HCT116 (cell line): ENCODE data around the gene NFE2. TPM values are rescaled to one million over a fixed set of nuclear protein-coding genes. Genes with fewer than 3 reads are reported as not detected.

ENCODE experiments used
- ATAC-seq: fragments of 200-7000 bp; cut with Tn5 transposase; 2 replicates; pipeline ENCODE4 v1.9.1; 2020; ENCODE audit warnings: mild to moderate bottlenecking, moderate library complexity
- BruUV-seq: library from RNA; stranded (reverse); fragments of 400-500 nt; replicated peaks from 2 replicates; lab custom pipeline; 2021; lab: Mats Ljungman, UMichigan
- CTCF ChIA-PET: fragments of 300-600 bp; sonication (Branson Sonifier 250); formaldehyde crosslinking; loops from one replicate; lab custom pipeline; 2021; ENCODE audit warnings: antibody characterized with exemption; lab: Charles Lee
- POLR2A ChIA-PET: fragments of 300-600, 350-600 bp; sonication (Branson Sonifier 250); formaldehyde crosslinking; loops from one replicate; lab custom pipeline; 2021; ENCODE audit warnings: antibody characterized with exemption; lab: Charles Lee
- RAD21 ChIA-PET, 2 experiments: fragments of 300-600 bp; sonication (Branson Sonifier 250); formaldehyde crosslinking; loops; one replicate each; lab custom pipeline; 2023; ENCODE audit warnings: low total read pairs in 2 of 2; ENCODE audit not compliant: uncharacterized antibody in 2 of 2, unreplicated experiment in 2 of 2, low non-redundant PET in 1 of 2; lab: Charles Lee
- DNase-seq: peaks from one replicate; pipeline ENCODE4 v3.0.0-alpha.2; 2010; ENCODE audit warnings: low read depth, low spot score
- H2AFZ ChIP-seq: fragments of 200-600 bp; shearing (Covaris generic), sonication (generic); 2 replicates; pipeline ENCODE4 v1.6.1; 2017; ENCODE audit warnings: low read depth, mixed run types, mixed read lengths, antibody characterized with exemption, low read length; ENCODE audit not compliant: poor library complexity, severe bottlenecking
- H3K27ac ChIP-seq: 2 replicates; pipeline ENCODE4 v1.5.1; 2012; ENCODE audit warnings: low read depth, low read length
- H3K27me3 ChIP-seq: fragments of 200-600 bp; sonication (generic); 2 replicates; pipeline ENCODE4 v1.6.1; 2016; ENCODE audit warnings: mixed run types, low read length, mixed read lengths; ENCODE audit not compliant: insufficient read depth
- H3K36me3 ChIP-seq, 2 experiments: fragments of 200-500 bp in 1 of 2; fragments of 200-600 bp in 1 of 2; sonication (Bioruptor generic) in 1 of 2; sonication (generic) in 1 of 2; 2 replicates each; pipeline versions ENCODE4 v1.5.1 to v1.6.1; 2014 to 2016; ENCODE audit warnings: low read length in 2 of 2, inconsistent platforms in 1 of 2, mixed read lengths in 1 of 2, mixed run types in 1 of 2; ENCODE audit not compliant: insufficient read depth in 2 of 2, control insufficient read depth in 1 of 2
- H3K4me1 ChIP-seq, 2 experiments: fragments of 200-600 bp in 1 of 2; sonication (generic) in 1 of 2; 2 replicates each; pipeline versions ENCODE4 v1.5.1 to v1.6.1; 2012 to 2017; ENCODE audit warnings: low read length in 2 of 2, inconsistent platforms in 1 of 2, mild to moderate bottlenecking in 1 of 2, mixed read lengths in 1 of 2, mixed run types in 1 of 2, moderate library complexity in 1 of 2; ENCODE audit not compliant: insufficient read depth in 2 of 2, control insufficient read depth in 1 of 2
- H3K4me2 ChIP-seq: fragments of 200-600 bp; sonication (generic); 2 replicates; pipeline ENCODE4 v1.6.1; 2017; ENCODE audit warnings: mixed run types, low read length, mixed read lengths
- H3K4me3 ChIP-seq, 2 experiments: fragments of 200-600 bp in 1 of 2; sonication (generic) in 1 of 2; replicated peaks in 1 of 2; 2 replicates each; pipeline ENCODE4 v1.5.1; 2011 to 2016; ENCODE audit warnings: low read length in 2 of 2, control low read depth in 1 of 2, low read depth in 1 of 2, mild to moderate bottlenecking in 1 of 2, mixed read lengths in 1 of 2, mixed run types in 1 of 2
- H3K79me2 ChIP-seq: fragments of 200-600 bp; sonication (generic); 2 replicates; pipeline ENCODE4 v1.6.1; 2017; ENCODE audit warnings: mild to moderate bottlenecking, mixed run types, low read length, moderate library complexity, mixed read lengths; ENCODE audit not compliant: insufficient read depth
- H3K9ac ChIP-seq: fragments of 200-600 bp; sonication (generic); 2 replicates; pipeline ENCODE4 v1.6.1; 2016; ENCODE audit warnings: low read length, mixed read lengths
- H3K9me2 ChIP-seq: fragments of 200-600 bp; sonication (generic), shearing (Covaris generic); 2 replicates; pipeline ENCODE4 v1.6.1; 2017; ENCODE audit warnings: mixed run types, mild to moderate bottlenecking, moderate library complexity; ENCODE audit not compliant: insufficient read depth
- H3K9me3 ChIP-seq, 2 experiments: fragments of 200-500 bp in 1 of 2; fragments of 200-600 bp in 1 of 2; sonication (Bioruptor generic) in 1 of 2; sonication (generic) in 1 of 2; 2 replicates each; pipeline ENCODE4 v1.6.1; 2014 to 2017; ENCODE audit warnings: low read length in 2 of 2, mixed read lengths in 2 of 2, inconsistent platforms in 1 of 2, low read depth in 1 of 2, mild to moderate bottlenecking in 1 of 2, mixed run types in 1 of 2, moderate library complexity in 1 of 2; ENCODE audit not compliant: control insufficient read depth in 1 of 2, insufficient read depth in 1 of 2
- H4K20me1 ChIP-seq: fragments of 200-600 bp; sonication (generic), shearing (Covaris generic); 2 replicates; pipeline ENCODE4 v1.6.1; 2017; ENCODE audit warnings: mixed run types, mild to moderate bottlenecking, moderate library complexity; ENCODE audit not compliant: insufficient read depth
- CBX3 ChIP-seq: IDR thresholded peaks from 2 replicates; pipeline ENCODE4 v1.6.1; 2012; ENCODE audit warnings: low read depth
- CEBPB ChIP-seq: IDR thresholded peaks from 2 replicates; pipeline ENCODE4 v1.6.1; 2012; ENCODE audit warnings: low read depth
- EGR1 ChIP-seq: IDR thresholded peaks from 2 replicates; pipeline ENCODE4 v1.6.1; 2012; ENCODE audit warnings: low read depth
- ELF1 ChIP-seq: IDR thresholded peaks from 2 replicates; pipeline ENCODE4 v1.6.1; 2012; ENCODE audit warnings: low read depth, borderline replicate concordance
- EZH2 ChIP-seq: fragments of 200-600 bp; sonication (generic); IDR thresholded peaks from 2 replicates; pipeline ENCODE4 v1.6.1; 2017; ENCODE audit warnings: antibody characterized with exemption, mixed run types
- EZH2phosphoT487 ChIP-seq: fragments of 200-600 bp; IDR thresholded peaks from 2 replicates; pipeline ENCODE4 v1.6.1; 2018; ENCODE audit warnings: antibody characterized with exemption, borderline replicate concordance
- FOSL1 ChIP-seq: IDR thresholded peaks from 2 replicates; pipeline ENCODE4 v1.6.1; 2012; ENCODE audit warnings: low read depth
- JUND ChIP-seq: IDR thresholded peaks from 2 replicates; pipeline ENCODE4 v1.6.1; 2012
- POLR2A ChIP-seq: IDR thresholded peaks from 2 replicates; pipeline ENCODE4 v1.7.0; 2011; ENCODE audit warnings: borderline replicate concordance; ENCODE audit not compliant: insufficient read depth, insufficient read length; ENCODE audit errors: extremely low read depth
- RAD21 ChIP-seq: IDR thresholded peaks from 2 replicates; pipeline ENCODE4 v1.6.1; 2012; ENCODE audit warnings: low read depth, mild to moderate bottlenecking
- SIN3A ChIP-seq: IDR thresholded peaks from 2 replicates; pipeline ENCODE4 v1.6.1; 2012; ENCODE audit warnings: low read depth
- SP1 ChIP-seq: IDR thresholded peaks from 2 replicates; pipeline ENCODE4 v1.6.1; 2012; ENCODE audit warnings: low read depth
- SRF ChIP-seq: IDR thresholded peaks from 2 replicates; pipeline ENCODE4 v1.6.1; 2012; ENCODE audit warnings: low read depth
- TCF7L2 ChIP-seq: IDR thresholded peaks from 2 replicates; pipeline ENCODE4 v1.7.0; 2011; ENCODE audit warnings: borderline replicate concordance, inconsistent platforms; ENCODE audit not compliant: insufficient read depth, insufficient read length; ENCODE audit errors: extremely low read depth
- ZFX ChIP-seq: fragments of 450-650 bp; IDR thresholded peaks from 2 replicates; pipeline ENCODE4 v1.6.1; 2017
- intact Hi-C: fragments of 100-400 bp; cut with micrococcal nuclease; formaldehyde crosslinking; loops from 2 replicates; pipeline ENCODE4 v1.10.0; 2022
- total RNA-seq: library from RNA; stranded (reverse); gene quantifications from one replicate; pipeline ENCODE4 v1.2.1, GENCODE V29; 2021; ENCODE audit not compliant: unreplicated experiment
- TF ChIP-seq, protein P1 (sequence below): IDR thresholded peaks from 2 replicates; pipeline ENCODE4 v1.6.1; 2012
- TF ChIP-seq, protein P2 (sequence below): IDR thresholded peaks from 2 replicates; pipeline ENCODE4 v1.6.1; 2011; ENCODE audit warnings: mild to moderate bottlenecking, low read length, moderate library complexity; ENCODE audit not compliant: insufficient replicate concordance; ENCODE audit errors: extremely low read depth
- TF ChIP-seq, protein P3 (sequence below), 3 experiments: fragments of 200-600 bp in 1 of 3; sonication (generic) in 1 of 3; IDR thresholded peaks in 2 of 3; conservative IDR thresholded peaks in 1 of 3; 2 replicates each; pipeline ENCODE4 v1.5.1; 2012 to 2017; ENCODE audit warnings: low read depth in 2 of 3, low read length in 2 of 3, antibody characterized with exemption in 1 of 3, borderline replicate concordance in 1 of 3, control low read depth in 1 of 3, mild to moderate bottlenecking in 1 of 3, mixed read lengths in 1 of 3, mixed run types in 1 of 3, moderate library complexity in 1 of 3; ENCODE audit not compliant: insufficient read depth in 1 of 3
- TF ChIP-seq, protein P4 (sequence below): IDR thresholded peaks from 2 replicates; pipeline ENCODE4 v1.6.1; 2012

The NFE2 gene
- total RNA-seq, 1 experiment from 2014 or later = 1.3 TPM

DNA sequence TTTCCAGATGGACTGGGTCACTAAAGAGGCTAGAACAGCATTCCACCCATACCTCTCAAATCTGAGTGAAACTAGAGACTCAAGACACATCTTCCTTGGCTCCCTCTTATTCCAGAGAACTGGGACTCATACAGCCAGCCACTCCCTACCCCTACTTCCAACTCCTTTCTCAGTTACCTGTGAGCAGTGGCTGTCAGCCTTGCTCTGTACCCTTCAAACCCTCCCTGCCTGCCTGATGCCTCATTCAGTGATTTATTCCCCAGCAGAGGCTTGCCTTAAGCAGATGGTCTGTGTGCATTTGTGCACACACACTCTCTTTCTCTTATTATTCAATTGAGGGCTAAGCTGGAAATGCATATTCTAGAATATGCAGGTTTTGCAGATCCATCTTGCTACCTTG lies 48.9 kb upstream of the NFE2 start (continued):
- TF ChIP-seq, protein P1, sequence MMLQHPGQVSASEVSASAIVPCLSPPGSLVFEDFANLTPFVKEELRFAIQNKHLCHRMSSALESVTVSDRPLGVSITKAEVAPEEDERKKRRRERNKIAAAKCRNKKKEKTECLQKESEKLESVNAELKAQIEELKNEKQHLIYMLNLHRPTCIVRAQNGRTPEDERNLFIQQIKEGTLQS = no peak
- TF ChIP-seq SP1 = no peak
- no peak for TF ChIP-seq EGR1
- TF ChIP-seq FOSL1 = no peak
- no peak for TF ChIP-seq RAD21
- no peak for TF ChIP-seq EZH2phosphoT487
- no peak for TF ChIP-seq SIN3A
- TF ChIP-seq CBX3 = no peak
- no peak for TF ChIP-seq JUND
- TF ChIP-seq TCF7L2 = no peak
- TF ChIP-seq ZFX = no peak
- TF ChIP-seq, protein P2, sequence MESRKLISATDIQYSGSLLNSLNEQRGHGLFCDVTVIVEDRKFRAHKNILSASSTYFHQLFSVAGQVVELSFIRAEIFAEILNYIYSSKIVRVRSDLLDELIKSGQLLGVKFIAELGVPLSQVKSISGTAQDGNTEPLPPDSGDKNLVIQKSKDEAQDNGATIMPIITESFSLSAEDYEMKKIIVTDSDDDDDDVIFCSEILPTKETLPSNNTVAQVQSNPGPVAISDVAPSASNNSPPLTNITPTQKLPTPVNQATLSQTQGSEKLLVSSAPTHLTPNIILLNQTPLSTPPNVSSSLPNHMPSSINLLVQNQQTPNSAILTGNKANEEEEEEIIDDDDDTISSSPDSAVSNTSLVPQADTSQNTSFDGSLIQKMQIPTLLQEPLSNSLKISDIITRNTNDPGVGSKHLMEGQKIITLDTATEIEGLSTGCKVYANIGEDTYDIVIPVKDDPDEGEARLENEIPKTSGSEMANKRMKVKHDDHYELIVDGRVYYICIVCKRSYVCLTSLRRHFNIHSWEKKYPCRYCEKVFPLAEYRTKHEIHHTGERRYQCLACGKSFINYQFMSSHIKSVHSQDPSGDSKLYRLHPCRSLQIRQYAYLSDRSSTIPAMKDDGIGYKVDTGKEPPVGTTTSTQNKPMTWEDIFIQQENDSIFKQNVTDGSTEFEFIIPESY = no peak
- no peak for TF ChIP-seq CEBPB

DNA sequence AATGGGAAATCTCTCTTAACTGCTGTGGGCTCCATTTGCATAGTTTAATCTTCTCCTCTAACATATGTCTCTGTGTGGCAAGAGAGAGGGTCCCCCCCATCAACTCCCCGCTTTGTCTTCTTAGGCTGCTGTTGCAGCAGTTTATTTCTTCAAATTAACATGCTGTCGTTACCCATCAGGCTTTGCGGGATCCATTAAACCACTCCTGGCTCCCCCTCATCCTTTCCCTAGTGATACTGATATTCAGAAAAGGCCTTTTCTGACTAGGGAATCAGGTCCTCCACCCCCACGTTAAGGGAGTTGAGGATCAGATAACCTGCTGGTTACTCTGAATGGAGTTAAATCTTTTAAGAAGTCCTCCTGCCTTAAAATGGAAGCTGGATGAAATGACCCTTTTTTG lies 48.2 kb upstream of the NFE2 start:
- Histone ChIP-seq H3K9ac (no peak overlapping the region), H3K4me2 (no peak overlapping the region), H3K36me3 (peaks cover 38 to 48% of the 10 kb centered on the region in 2 experiments), H3K79me2 (no peaks in the 10 kb centered on the region; the same call in 1 of the 2 replicates), H3K4me3 (no peak overlapping the region), H2AFZ (no peak overlapping the region), H3K27me3 (no peaks in the 10 kb centered on the region), H3K9me3 (no peaks in the 10 kb centered on the region), H3K27ac (no peak overlapping the region), H3K9me2 (no peaks in the 10 kb centered on the region), H4K20me1 (no peaks in the 10 kb centered on the region), H3K4me1 (peaks cover 0 to 2% of the 10 kb centered on the region in 2 experiments; a peak in 1 of 4 replicates)
- BruUV-seq = no TSS peak
- intact Hi-C loops = no loop called here
- RAD21 ChIA-PET = no interaction called here
- TF ChIP-seq CBX3 (no peak), POLR2A (no peak), SRF (no peak), ZFX (no peak), EGR1 (no peak), ELF1 (no peak), FOSL1 (no peak), CEBPB (no peak), EZH2 (no peak), TCF7L2 (no peak), RAD21 (no peak), JUND (no peak), EZH2phosphoT487 (no peak)
- TF ChIP-seq, protein P3, sequence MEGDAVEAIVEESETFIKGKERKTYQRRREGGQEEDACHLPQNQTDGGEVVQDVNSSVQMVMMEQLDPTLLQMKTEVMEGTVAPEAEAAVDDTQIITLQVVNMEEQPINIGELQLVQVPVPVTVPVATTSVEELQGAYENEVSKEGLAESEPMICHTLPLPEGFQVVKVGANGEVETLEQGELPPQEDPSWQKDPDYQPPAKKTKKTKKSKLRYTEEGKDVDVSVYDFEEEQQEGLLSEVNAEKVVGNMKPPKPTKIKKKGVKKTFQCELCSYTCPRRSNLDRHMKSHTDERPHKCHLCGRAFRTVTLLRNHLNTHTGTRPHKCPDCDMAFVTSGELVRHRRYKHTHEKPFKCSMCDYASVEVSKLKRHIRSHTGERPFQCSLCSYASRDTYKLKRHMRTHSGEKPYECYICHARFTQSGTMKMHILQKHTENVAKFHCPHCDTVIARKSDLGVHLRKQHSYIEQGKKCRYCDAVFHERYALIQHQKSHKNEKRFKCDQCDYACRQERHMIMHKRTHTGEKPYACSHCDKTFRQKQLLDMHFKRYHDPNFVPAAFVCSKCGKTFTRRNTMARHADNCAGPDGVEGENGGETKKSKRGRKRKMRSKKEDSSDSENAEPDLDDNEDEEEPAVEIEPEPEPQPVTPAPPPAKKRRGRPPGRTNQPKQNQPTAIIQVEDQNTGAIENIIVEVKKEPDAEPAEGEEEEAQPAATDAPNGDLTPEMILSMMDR (IDR thresholded peaks at IDR 0.05 in 2 of 3, conservative IDR thresholded peaks at IDR 0.05 in 1 of 3; ENCODE audit: borderline replicate concordance in 1 of 3, insufficient read depth in 1 of 3, low read depth in 2 of 3, low read length in 2 of 3) = no peak
- TF ChIP-seq, protein P1 = no peak
- TF ChIP-seq, protein P2 = no peak
- TF ChIP-seq, protein P4, sequence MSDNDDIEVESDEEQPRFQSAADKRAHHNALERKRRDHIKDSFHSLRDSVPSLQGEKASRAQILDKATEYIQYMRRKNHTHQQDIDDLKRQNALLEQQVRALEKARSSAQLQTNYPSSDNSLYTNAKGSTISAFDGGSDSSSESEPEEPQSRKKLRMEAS = no peak
- DNase-seq = no peak
- POLR2A ChIA-PET = no interaction called here
- CTCF ChIA-PET = no interaction called here
- ATAC-seq = no peak
